Stromal cell of bone marrow (primary cell): Measurements from ENCODE around the gene KRT72.

Experiments
- DNase-seq: peaks from one replicate; pipeline ENCODE4 v3.0.0-alpha.2; 2012; ENCODE audit warnings: low read depth

Gene KRT72

GRCh38 chr12:52630008-52630500, 28.8 kb upstream of the KRT72 start:
- DNase-seq: no peak

GRCh38 chr12:52629281-52630007, 28.2 kb upstream of the KRT72 start:
- DNase-seq: no peak

DNA sequence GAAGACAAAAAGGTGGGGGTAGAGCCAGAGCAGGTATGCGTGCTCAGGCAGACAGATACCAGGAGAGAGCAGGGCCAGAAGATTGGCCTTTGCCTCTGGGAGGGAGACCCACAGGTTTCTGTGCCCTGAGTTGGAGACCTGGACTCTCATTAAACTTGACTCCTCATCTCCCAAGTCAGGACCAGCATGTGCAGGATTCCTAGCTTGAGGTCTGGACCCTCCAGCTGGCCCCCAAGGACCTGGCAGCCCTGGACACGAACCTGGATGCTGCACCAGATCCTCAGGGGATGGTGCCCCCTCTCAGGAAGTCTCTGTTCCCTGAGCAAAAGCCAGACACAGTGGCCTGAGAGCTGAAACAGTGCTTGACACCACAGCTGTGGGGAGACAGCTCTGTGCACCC, 27.6 kb upstream of the KRT72 start:
- DNase-seq: no peak

DNA sequence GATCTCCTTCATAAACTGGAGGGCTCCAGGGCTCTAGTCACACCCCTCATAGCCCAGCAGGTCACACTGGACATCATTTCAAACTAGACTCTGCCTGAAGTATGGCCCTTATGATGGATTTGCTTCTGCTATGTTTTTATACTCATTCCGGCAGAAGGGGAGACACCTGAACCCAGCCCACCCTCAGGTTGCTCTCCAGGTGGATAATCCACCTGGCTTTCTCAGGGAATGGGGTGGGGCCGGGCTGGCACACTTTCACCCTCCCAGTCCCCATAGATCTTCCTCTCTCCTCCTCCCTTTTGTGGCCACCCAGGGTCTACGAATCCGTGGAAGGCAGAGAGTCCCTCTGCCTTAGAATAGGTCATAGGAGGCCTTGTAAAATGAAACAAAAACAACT, 26.8 kb upstream of the KRT72 start:
- DNase-seq: no peak

- DNase-seq: no peak
Measured at GRCh38 chr12:52627395-52628110, 26.3 kb upstream of the KRT72 start.

DNA sequence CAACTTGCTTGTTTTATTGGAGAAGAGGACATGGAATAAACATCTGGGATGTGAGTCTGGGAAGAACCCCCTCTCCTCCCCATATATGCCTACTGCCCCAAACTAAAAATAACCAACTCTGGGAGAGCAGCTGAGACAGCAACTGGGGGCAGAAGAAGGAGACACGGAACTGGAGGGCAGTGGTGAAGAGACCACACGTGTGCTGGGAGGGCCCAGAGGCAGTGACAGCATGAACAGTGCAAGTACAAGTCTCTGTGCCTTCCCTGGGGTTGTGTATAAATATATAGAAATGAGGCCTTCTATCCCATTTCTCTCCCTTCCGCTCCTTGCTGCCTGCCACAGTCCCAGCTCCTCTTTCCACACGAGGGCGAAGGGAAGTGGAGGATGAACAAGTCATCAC, 21.1 kb upstream of the KRT72 start:
- DNase-seq: no peak

DNA sequence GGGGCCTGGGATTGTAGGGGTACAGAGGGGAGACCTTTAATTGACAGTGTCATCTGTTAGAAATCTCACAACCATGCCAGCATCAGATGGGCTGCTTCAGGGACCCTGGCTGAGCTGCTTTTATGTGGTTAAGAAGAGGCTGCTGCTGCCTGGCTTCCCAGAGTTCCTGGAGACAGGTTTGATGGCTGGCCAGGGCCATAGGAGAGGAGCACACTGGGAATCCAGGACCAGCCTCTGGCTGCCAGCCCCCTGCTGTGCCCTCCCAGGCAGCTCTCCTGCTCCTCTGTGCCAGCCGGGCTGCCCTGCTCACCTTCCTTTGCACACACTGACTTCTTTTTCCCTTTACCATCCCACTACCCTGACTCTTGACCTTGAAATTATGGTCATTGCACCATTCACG, 17.6 kb upstream of the KRT72 start:
- DNase-seq: no peak

GRCh38 chr12:52618216-52618615, 17.0 kb upstream of the KRT72 start, which contains the start of gene KRT73:
Gene KRT73, minus strand, starts transcription at chr12:52618559. Its CDS starts 35 bp downstream, at chr12:52618524.
- DNase-seq: no peak

DNA sequence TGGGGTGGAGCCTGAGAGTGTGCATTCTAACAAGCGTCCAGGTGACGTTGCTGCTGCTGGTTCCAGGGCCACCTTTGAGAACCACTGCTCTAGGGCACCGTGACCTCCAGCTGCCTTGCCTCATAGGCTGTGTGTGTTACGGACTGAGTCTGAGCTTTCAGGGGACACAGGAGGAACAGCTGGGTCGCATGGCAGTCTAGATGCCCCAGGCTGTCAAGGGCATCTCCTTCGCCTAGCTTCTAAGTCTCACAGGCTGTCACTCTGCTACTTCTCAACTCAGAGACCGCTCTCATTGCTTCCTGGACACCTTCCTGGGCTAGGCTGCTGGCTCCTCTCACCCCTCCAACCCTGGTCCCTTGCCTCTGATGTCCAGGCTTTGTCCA, 16.1 kb upstream of the KRT72 start:
- DNase-seq: no peak

GRCh38 chr12:52616680-52617402, 15.6 kb upstream of the KRT72 start:
- DNase-seq: no peak

DNA sequence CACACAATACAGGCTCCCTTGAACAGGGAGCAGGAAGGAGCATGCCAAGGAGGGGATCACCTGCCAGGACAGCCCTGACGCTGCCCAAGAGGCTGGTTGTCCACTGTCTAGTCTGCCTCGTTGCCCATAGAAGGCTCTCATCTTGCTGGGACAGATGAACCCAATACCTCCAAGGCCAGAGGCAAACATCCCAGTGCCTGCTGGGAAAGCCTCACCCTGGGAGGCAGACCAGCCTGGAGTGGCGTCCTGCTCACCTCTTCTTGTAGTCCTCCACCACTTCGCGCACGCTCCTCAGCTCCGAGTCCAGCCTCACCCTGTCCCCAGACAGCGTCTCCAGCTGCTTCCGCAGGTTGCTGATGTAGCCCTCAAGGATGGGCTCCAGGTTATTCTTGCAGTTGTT, 14.6 kb upstream of the KRT72 start:
- DNase-seq: no peak

DNA sequence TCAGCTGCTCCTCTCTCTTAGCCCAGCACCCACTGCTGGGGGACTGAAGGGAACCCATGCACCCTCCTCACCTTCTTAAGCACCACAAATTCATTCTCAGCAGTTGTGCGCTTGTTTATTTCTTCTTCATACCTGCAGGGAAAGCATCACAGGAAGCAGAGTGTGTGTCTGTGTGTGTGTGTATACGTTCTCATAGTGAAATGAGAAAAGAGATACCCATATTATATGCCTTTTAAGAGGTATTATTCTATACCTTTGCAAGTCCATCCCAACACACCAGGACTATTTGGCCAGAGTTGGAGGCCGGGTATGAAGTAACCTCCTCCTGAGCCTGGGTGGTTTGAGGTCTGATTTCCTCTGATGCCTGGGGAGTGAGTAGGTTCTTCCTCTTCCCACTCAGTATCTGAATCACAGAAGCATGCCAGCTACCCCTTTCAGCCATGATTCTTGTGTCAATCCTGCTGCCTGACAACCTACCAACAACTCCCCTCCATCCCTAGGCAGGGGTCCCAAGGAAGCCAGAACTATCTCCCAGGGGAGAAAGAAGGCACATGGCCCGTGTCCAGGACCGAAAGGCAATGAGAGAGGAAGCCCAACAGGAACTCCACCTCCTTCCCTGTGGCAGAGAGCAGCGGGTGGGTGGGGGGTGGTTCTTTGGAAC, 14.1 kb upstream of the KRT72 start:
- DNase-seq: peak; percentile 13

DNA sequence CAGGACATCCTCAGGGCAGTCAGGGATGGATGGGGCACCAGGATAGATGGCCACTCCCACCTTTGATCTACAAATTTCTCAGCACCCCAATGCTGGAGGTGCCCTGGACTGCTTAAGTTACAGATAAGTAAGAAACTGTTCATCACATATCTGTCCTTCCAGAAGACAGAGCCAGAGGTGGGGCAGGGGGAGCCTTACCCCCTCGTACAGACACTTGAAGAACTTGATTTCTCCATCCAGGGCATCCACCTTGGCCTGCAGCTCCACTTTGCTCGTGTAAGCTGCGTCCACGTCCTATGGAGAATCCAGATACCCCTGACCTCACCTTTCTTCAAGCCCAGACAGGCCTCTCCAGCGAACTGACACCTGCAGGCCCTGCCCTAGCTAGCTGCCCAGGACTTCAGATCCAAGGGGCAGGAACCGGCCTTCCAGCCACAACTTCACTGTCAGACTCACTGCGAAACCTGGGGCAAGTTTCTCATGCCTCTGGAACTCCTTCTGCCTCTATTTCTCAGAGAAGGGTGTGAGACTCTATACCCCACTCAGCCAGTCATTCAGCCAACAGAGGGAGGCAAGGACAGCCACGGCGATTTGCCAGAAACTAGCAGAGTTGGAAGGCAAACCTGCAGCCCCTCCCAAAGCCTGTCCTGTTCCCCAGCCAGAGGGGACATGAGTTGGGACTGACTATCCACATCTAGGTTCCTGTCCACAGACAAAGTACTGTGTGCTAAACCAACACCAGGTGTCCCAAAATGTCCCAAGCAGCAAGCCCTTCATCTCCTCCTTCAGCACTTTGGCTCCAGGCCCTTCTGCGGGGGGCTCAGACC, 13.3 kb upstream of the KRT72 start:
- no peak for DNase-seq

DNA sequence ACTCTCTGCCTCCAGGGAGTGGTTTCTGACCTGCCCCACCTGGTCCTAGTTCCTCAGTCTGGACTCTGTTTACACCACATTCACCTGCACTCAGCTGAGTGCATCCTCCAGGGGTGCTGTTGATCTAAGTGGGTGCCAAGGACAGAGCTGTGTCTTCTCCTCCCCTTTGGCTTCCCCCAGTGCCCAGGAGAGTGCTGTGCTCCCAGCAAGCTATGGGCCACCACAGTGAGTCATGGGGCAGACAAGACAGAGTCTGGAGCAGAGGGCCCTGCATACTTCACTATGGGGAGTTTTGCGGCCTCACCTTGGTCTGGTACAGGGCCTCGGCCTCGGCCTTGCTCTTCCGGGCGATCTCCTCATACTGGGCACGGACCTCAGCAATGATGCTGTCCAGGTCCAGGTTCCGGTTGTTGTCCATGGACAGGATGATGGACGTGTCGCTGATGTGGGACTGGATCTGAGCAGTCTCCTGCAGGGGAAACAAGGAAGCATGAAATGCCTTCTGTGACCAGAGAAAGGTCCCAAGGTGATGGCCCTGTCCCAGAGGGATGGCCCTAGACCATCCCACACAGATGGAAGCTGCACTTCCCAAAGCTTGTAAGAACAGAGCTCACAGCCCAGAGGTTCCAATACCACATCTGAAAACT, 12.2 kb upstream of the KRT72 start:
- DNase-seq: no peak

DNA sequence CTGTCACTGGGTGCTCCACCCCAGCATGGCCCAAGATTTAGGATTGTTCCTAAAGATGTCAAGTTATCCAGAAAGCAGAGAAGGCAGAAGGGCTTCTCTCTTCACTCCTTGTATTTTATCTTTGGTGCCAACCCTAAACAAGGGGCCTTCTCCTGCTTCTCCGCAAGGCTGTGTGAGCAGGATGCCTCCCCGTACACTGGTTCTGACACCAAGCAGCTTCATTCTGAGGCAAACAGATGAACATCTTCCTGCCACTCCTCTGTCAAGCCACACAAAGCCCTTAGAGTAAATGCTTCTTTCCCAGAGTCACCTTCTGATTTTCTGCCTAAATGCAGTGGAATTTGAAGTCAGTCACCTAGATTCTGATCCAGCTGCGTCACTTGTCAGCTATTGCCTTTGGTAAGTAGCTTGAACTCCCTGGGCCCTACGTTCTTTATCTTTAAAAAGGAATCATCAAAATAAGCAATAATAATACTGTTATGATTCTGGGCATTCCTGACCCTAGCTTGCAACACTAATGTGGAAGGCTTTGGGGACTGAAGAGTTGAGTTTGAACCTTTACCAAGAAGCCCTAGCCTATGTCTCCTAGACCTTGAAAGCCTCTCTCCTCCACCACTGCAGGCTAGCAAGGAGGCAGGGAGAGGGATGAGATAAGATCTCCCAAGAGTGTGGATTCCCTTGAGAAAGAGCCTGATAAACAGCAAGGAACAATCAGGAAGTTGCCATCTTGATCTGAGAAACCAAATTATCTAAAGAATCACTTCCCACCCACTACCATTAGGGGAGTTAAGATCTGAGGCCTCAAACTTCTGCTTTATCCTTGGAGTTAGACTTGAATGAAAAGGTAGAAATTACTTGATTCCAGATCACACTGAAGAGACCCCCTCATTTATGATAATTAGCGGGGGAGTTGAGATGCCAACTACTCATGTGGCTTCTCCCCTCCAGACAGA, 11.4 kb upstream of the KRT72 start:
- no peak for DNase-seq

- DNase-seq: no peak
Measured at GRCh38 chr12:52611080-52611468, 9.8 kb upstream of the KRT72 start.

- DNase-seq: no peak
Measured at GRCh38 chr12:52608826-52609630, 7.8 kb upstream of the KRT72 start.

DNA sequence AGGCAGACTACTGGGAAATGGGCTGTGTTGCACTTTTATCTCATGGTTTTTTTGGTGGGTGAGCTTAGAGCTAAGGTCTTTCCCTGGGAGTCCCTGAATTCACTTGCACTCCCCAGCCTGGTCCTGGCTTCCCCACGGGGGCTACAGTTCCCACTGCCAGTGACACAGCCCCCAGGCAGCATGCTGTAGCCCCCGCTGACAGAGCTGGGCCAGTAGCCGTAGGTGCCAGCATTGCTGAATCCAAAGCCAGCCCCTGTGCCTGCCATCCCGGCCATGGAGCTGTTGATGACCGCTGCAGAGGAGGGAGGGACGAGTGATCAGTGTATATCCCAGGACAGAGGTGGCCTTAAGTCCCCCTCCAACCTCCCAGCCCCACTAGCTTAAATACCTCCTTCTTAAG, 6.9 kb upstream of the KRT72 start:
- DNase-seq: no peak

GRCh38 chr12:52607314-52607713, 6.1 kb upstream of the KRT72 start:
- no peak for DNase-seq
